Gastrocnemius medialis (tissue), 4 donors: ENCODE measurements around the gene SNAI1. TPM values are rescaled to one million over a fixed set of nuclear protein-coding genes. Genes with fewer than 3 reads are reported as not detected.
A peak's percentile ranks its signal among the peaks of the same experiment; 100 is the strongest.
"Not testable (repeated sequence)": the region's sequence is repeated elsewhere in the genome, so short reads cannot be mapped to it uniquely, and the experiment has no call there.

Experiments used
- ATAC-seq, 2 donors: fragments of 150-250 bp; one replicate each; pipeline ENCODE4 v1.9.1; 2016
- DNase-seq, 2 donors: peaks; one replicate each; pipeline ENCODE4 v3.0.0-alpha.2; 2019
- H3K27ac ChIP-seq, 4 donors: fragments of 200-600 bp; sonication (generic); 1 replicate in 1 of 4; 2 replicates in 3 of 4; pipeline ENCODE4 v1.5.1; 2016 to 2018; ENCODE audit warnings: mild to moderate bottlenecking in 2 of 4, moderate library complexity in 1 of 4
- H3K27me3 ChIP-seq, 3 donors: fragments of 200-600 bp; sonication (generic) in 2 of 3; 1 replicate in 1 of 3; 2 replicates in 2 of 3; pipeline versions ENCODE4 v1.5.1 to v1.6.0; 2016 to 2019; ENCODE audit warnings: mild to moderate bottlenecking in 1 of 3, moderate library complexity in 1 of 3
- H3K36me3 ChIP-seq, 2 donors: fragments of 200-600 bp; sonication (generic) in 1 of 2; one replicate each; pipeline ENCODE4 v1.5.1; 2017 to 2018
- H3K4me1 ChIP-seq, 2 donors: fragments of 200-600 bp; sonication (generic) in 1 of 2; one replicate each; pipeline ENCODE4 v1.5.1; 2016 to 2017; ENCODE audit warnings: mild to moderate bottlenecking in 2 of 2
- H3K4me3 ChIP-seq, 4 donors: fragments of 200-600 bp; sonication (generic) in 3 of 4; 1 replicate in 1 of 4; 2 replicates in 3 of 4; pipeline ENCODE4 v1.5.1; 2016 to 2019; ENCODE audit warnings: mild to moderate bottlenecking in 2 of 4
- H3K9me3 ChIP-seq, 3 donors: fragments of 200-600 bp; sonication (generic) in 2 of 3; 1 replicate in 1 of 3; 2 replicates in 2 of 3; pipeline ENCODE4 v1.5.1; 2016 to 2019
- CTCF ChIP-seq, 5 experiments: fragments of 450-650 bp in 3 of 5; fragments of 200-600 bp in 2 of 5; sonication (generic) in 2 of 5; IDR thresholded peaks in 4 of 5; conservative IDR thresholded peaks in 1 of 5; 1 replicate in 4 of 5; 2 replicates in 1 of 5; pipeline ENCODE4 v1.5.1; 2016 to 2019; ENCODE audit warnings: antibody characterized with exemption in 5 of 5, mild to moderate bottlenecking in 3 of 5, moderate library complexity in 3 of 5
- POLR2A ChIP-seq, 2 donors: fragments of 450-650 bp; IDR thresholded peaks; one replicate each; pipeline ENCODE4 v1.6.1; 2017; ENCODE audit warnings: antibody characterized with exemption in 2 of 2, mild to moderate bottlenecking in 2 of 2, moderate library complexity in 2 of 2
- in situ Hi-C, 4 donors: fragments of 200-750 bp; cut with MboI; loops; one replicate each; pipeline versions ENCODE4 v1.15.0 to v1.8.0; 2017; ENCODE audit warnings: low sequenced_read_pairs in 4 of 4
- intact Hi-C: fragments of 100-400 bp; cut with DNase I; formaldehyde crosslinking; loops from one replicate; pipeline ENCODE4 v1.15.1; 2023; ENCODE audit warnings: low total_unique reads
- total RNA-seq, 4 donors: library from RNA; depleted of rRNA; stranded (reverse); fragments of >200 nt; gene quantifications; one replicate each; pipeline versions ENCODE4 v1.1.0 to v1.2.3, GENCODE V29; 2016

SNAI1 gene
- total RNA-seq, 4 donors from 2014 or later: 0.61 to 3.5 (median 1.3) TPM

GRCh38 chr20:49969234-49969633 is 13.5 kb upstream of the SNAI1 start:
- no peaks in the 10 kb centered on the region for H3K9me3 ChIP-seq
- ATAC-seq: no peak
- no peaks in the 10 kb centered on the region for H3K36me3 ChIP-seq
- H3K4me1 ChIP-seq: peaks cover 9 to 10% of the 10 kb centered on the region in 2 donors
- TF ChIP-seq CTCF (IDR thresholded peaks at IDR 0.05 in 4 of 5, conservative IDR thresholded peaks at IDR 0.05 in 1 of 5) (no peak), POLR2A (IDR thresholded peaks at IDR 0.05) (no peak)
- peak overlapping the region in 3 of 4 donors; percentile 19 to 48 (median 39) for H3K27ac ChIP-seq
- in situ Hi-C loops (no loop called here), intact Hi-C loops (no loop called here)
- H3K27me3 ChIP-seq: no peaks in the 10 kb centered on the region
- no peak for DNase-seq
- no peak overlapping the region for H3K4me3 ChIP-seq

GRCh38 chr20:49969946-49970345 is 12.8 kb upstream of the SNAI1 start:
- Histone ChIP-seq H3K36me3 (no peaks in the 10 kb centered on the region), H3K27me3 (no peaks in the 10 kb centered on the region), H3K27ac (no peak overlapping the region), H3K9me3 (no peaks in the 10 kb centered on the region), H3K4me1 (peaks cover 9 to 10% of the 10 kb centered on the region in 2 donors), H3K4me3 (no peak overlapping the region)
- DNase-seq (no peak), ATAC-seq (no peak)
- in situ Hi-C loops (loop anchor here in 1 of 4 donors (10.0 kb wide), 1 partner anchor 205 kb away; no protein-coding TSS in a partner anchor), intact Hi-C loops (no loop called here)
- TF ChIP-seq CTCF (IDR thresholded peaks at IDR 0.05 in 4 of 5, conservative IDR thresholded peaks at IDR 0.05 in 1 of 5) (no peak), POLR2A (IDR thresholded peaks at IDR 0.05) (no peak)

- ATAC-seq: no peak
- TF ChIP-seq POLR2A (IDR thresholded peaks at IDR 0.05): no peak
- H3K9me3 ChIP-seq: no peaks in the 10 kb centered on the region
Measured at GRCh38 chr20:49970498-49970897, 12.3 kb upstream of the SNAI1 start.

GRCh38 chr20:49973981-49974380 is 8.8 kb upstream of the SNAI1 start:
- Histone ChIP-seq H3K27me3 (no peaks in the 10 kb centered on the region), H3K27ac (no peak overlapping the region), H3K4me1 (peaks cover 0 to 9% of the 10 kb centered on the region in 2 donors), H3K9me3 (no peaks in the 10 kb centered on the region), H3K36me3 (no peaks in the 10 kb centered on the region), H3K4me3 (no peak overlapping the region)
- DNase-seq (no peak), ATAC-seq (no peak)
- no peak for TF ChIP-seq POLR2A (IDR thresholded peaks at IDR 0.05)
- TF ChIP-seq CTCF (IDR thresholded peaks at IDR 0.05 in 4 of 5, conservative IDR thresholded peaks at IDR 0.05 in 1 of 5): no peak
- intact Hi-C loops (no loop called here), in situ Hi-C loops (loop anchor here in 1 of 4 donors (10.0 kb wide), 1 partner anchor 201 kb away; no protein-coding TSS in a partner anchor)

More at GRCh38 chr20:49970498-49970897, 12.3 kb upstream of the SNAI1 start:
- H3K27ac ChIP-seq: no peak overlapping the region
- H3K4me3 ChIP-seq: no peak overlapping the region
- DNase-seq: no peak
- peaks cover 8 to 9% of the 10 kb centered on the region in 2 donors for H3K4me1 ChIP-seq
- intact Hi-C loops: no loop called here
- H3K27me3 ChIP-seq: no peaks in the 10 kb centered on the region
- no peaks in the 10 kb centered on the region for H3K36me3 ChIP-seq
- in situ Hi-C loops: loop anchor here in 1 of 4 donors (10.0 kb wide), 1 partner anchor 204 kb away; no protein-coding TSS in a partner anchor

GRCh38 chr20:49976542-49976941 is 6.2 kb upstream of the SNAI1 start:
- peaks cover 4 to 9% of the 10 kb centered on the region in 2 donors for H3K4me1 ChIP-seq
- H3K4me3 ChIP-seq: no peak overlapping the region
- H3K27ac ChIP-seq: no peak overlapping the region
- no peaks in the 10 kb centered on the region for H3K9me3 ChIP-seq
- intact Hi-C loops (no loop called here), in situ Hi-C loops (loop anchor here in 2 of 4 donors (5.0 to 10.0 kb wide), 2 partner anchors 96 to 198 kb away; no protein-coding TSS in a partner anchor)
- ATAC-seq (no peak), DNase-seq (no peak)
- TF ChIP-seq POLR2A (IDR thresholded peaks at IDR 0.05) (no peak), CTCF (IDR thresholded peaks at IDR 0.05 in 4 of 5, conservative IDR thresholded peaks at IDR 0.05 in 1 of 5) (no peak)
- no peaks in the 10 kb centered on the region for H3K36me3 ChIP-seq
- H3K27me3 ChIP-seq: no peaks in the 10 kb centered on the region

- H3K27me3 ChIP-seq, intact Hi-C loops, ATAC-seq, H3K4me3 ChIP-seq, H3K27ac ChIP-seq, H3K9me3 ChIP-seq, DNase-seq, H3K36me3 ChIP-seq: not testable (repeated sequence)
- in situ Hi-C loops: loop anchor here in 2 of 4 donors (5.0 to 10.0 kb wide), 2 partner anchors 95 to 197 kb away; no protein-coding TSS in a partner anchor
- H3K4me1 ChIP-seq: peaks cover 9 to 16% of the 10 kb centered on the region in 2 donors
Measured at GRCh38 chr20:49977740-49978139, 5.0 kb upstream of the SNAI1 start.
